ENCODE data around the gene TCF7L1.

DNA sequence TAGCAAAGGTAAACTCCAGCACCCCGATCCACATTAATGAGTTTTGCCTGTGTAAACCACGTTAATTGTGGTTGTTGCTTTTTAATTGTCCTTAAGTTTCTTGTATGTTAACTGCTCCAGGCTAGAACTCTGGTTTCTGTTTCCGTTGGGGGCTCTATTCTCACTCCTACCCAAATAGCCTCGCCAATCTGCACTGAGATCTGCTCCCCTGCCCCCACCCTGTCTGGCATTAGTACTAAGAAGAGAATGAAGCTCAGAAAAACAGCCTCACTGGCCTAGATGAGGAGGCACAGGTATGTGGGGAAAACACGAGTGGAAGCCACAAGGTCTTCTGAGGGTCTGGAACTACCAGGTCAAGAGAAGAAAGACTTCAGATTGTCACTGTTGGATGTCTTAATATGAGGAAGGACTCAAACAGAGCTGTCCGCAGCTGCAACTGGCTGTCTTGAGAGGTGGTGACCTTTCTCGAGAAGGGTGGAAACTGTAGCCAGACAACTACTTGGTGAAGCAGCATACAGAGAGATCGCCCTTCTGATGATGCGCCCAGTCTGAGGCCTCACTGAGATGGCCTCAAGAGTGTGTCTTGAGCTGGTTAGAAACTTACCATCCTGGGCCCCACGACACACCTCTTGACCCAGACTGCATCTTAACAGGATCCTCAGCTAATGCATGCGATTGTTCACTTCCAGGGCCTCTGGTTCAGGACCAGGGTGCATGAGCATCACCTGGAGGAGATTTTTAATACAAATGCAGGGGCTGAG is 121.5 kb downstream of the TCF7L1 start:
- TF ChIP-seq, protein P1, sequence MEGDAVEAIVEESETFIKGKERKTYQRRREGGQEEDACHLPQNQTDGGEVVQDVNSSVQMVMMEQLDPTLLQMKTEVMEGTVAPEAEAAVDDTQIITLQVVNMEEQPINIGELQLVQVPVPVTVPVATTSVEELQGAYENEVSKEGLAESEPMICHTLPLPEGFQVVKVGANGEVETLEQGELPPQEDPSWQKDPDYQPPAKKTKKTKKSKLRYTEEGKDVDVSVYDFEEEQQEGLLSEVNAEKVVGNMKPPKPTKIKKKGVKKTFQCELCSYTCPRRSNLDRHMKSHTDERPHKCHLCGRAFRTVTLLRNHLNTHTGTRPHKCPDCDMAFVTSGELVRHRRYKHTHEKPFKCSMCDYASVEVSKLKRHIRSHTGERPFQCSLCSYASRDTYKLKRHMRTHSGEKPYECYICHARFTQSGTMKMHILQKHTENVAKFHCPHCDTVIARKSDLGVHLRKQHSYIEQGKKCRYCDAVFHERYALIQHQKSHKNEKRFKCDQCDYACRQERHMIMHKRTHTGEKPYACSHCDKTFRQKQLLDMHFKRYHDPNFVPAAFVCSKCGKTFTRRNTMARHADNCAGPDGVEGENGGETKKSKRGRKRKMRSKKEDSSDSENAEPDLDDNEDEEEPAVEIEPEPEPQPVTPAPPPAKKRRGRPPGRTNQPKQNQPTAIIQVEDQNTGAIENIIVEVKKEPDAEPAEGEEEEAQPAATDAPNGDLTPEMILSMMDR (IDR thresholded peaks at IDR 0.05) = no peak
- TF ChIP-seq POLR2A (IDR thresholded peaks at IDR 0.05) = no peak

All from uterus (tissue), 2 donors.